Activated T-cell treated with anti-CD3 and anti-CD28 coated beads, Interleukin-2, amount 50 U/mL, for 72 hours (primary cell): ENCODE results near the gene CFI. TPM values are rescaled to one million over a fixed set of nuclear protein-coding genes. Genes with fewer than 3 reads are reported as not detected.

Experiments
- total RNA-seq, 2 donors: library from RNA; stranded (reverse); gene quantifications; one replicate each; pipeline ENCODE4 v1.2.3, GENCODE V29; 2022

The CFI gene
- total RNA-seq, 2 donors from 2014 or later: 0.17 to 0.81 TPM

Other genes with a start within 250 kb of the CFI start
- 10 to 100 TPM; 43.8 to 52.0 TPM for gene MCUB, start 241.8 kb downstream of the CFI start, total RNA-seq
- 10 to 100 TPM; 25.1 to 30.3 TPM for gene CASP6, start 98.6 kb downstream of the CFI start, total RNA-seq
- gene PLA2G12A, start 71.9 kb downstream of the CFI start, total RNA-seq: 10 to 100 TPM; 14.7 to 19.5 TPM
- 10 to 100 TPM; 23.8 to 33.6 TPM for gene GAR1, start 13.8 kb upstream of the CFI start, total RNA-seq
- gene RRH, start 26.0 kb upstream of the CFI start, total RNA-seq: under 1 TPM in 1 of 2 donors, not detected in 1; 0.99 TPM
- under 1 TPM; 0.09 to 0.46 TPM for gene LRIT3, start 46.1 kb upstream of the CFI start, total RNA-seq
- gene EGF, start 110.9 kb upstream of the CFI start, total RNA-seq: not detected